Vagina (tissue), 2 donors: ENCODE results near the gene SLC6A1. TPM values are rescaled to one million over a fixed set of nuclear protein-coding genes. Genes with fewer than 3 reads are reported as not detected.
"Not testable (repeated sequence)": the region's sequence is repeated elsewhere in the genome, so short reads cannot be mapped to it uniquely, and the experiment has no call there.

Source experiments
- DNase-seq, 2 donors: peaks; one replicate each; pipeline ENCODE4 v3.0.0-alpha.2; 2017; ENCODE audit errors: extremely low spot score in 2 of 2
- H3K27ac ChIP-seq: fragments of 200-600 bp; sonication (generic); one replicate; pipeline ENCODE4 v1.5.1; 2019
- H3K27me3 ChIP-seq: fragments of 200-600 bp; sonication (generic); one replicate; pipeline ENCODE4 v1.5.1; 2019
- H3K36me3 ChIP-seq, 2 donors: fragments of 200-600 bp; sonication (generic); one replicate each; pipeline ENCODE4 v1.5.1; 2017 to 2019
- H3K4me1 ChIP-seq: fragments of 200-600 bp; sonication (generic); one replicate; pipeline ENCODE4 v1.5.1; 2019
- H3K4me3 ChIP-seq, 2 donors: fragments of 200-600 bp; sonication (generic); 1 replicate in 1 of 2; 2 replicates in 1 of 2; pipeline ENCODE4 v1.5.1; 2016 to 2019
- H3K9me3 ChIP-seq: fragments of 200-600 bp; sonication (generic); one replicate; pipeline ENCODE4 v1.5.1; 2019
- CTCF ChIP-seq, 3 experiments: fragments of 450-650 bp in 2 of 3; fragments of 200-600 bp in 1 of 3; sonication (generic) in 1 of 3; IDR thresholded peaks; one replicate each; pipeline ENCODE4 v1.5.1; 2017 to 2019; ENCODE audit warnings: antibody characterized with exemption in 3 of 3, mild to moderate bottlenecking in 2 of 3, moderate library complexity in 2 of 3
- POLR2A ChIP-seq, 2 donors: fragments of 450-650 bp; IDR thresholded peaks; one replicate each; pipeline ENCODE4 v1.6.1; 2017; ENCODE audit warnings: antibody characterized with exemption in 2 of 2, mild to moderate bottlenecking in 2 of 2, moderate library complexity in 2 of 2
- POLR2AphosphoS5 ChIP-seq, 2 donors: sonication (generic); formaldehyde crosslinking; IDR thresholded peaks; one replicate each; pipeline ENCODE4 v1.9.0; 2017; ENCODE audit warnings: antibody characterized with exemption in 2 of 2, mild to moderate bottlenecking in 2 of 2, low read depth in 1 of 2; ENCODE audit not compliant: insufficient read depth in 1 of 2
- intact Hi-C: fragments of 100-400 bp; cut with DNase I; formaldehyde crosslinking; loops from one replicate; pipeline ENCODE4 v1.15.1; 2023
- total RNA-seq: library from RNA; depleted of rRNA; stranded (reverse); fragments of >200 nt; gene quantifications from one replicate; pipeline ENCODE4 v1.2.3, GENCODE V29; 2016

Gene SLC6A1
- total RNA-seq, 1 donor from 2014 or later, result 2.0 TPM

GRCh38 chr3:11072631-11073030 lies 80.1 kb downstream of the SLC6A1 start:
- no peak for TF ChIP-seq POLR2AphosphoS5 (IDR thresholded peaks at IDR 0.05; ENCODE audit: insufficient read depth in 1 of 2, low read depth in 1 of 2)
- TF ChIP-seq POLR2A (IDR thresholded peaks at IDR 0.05), result no peak
- no peak for TF ChIP-seq CTCF (IDR thresholded peaks at IDR 0.05)
- Histone ChIP-seq H3K9me3 (peaks cover 3% of the 10 kb centered on the region), H3K36me3 (no peaks in the 10 kb centered on the region), H3K27me3 (no peaks in the 10 kb centered on the region), H3K4me1 (no peaks in the 10 kb centered on the region), H3K27ac (no peak overlapping the region), H3K4me3 (no peak overlapping the region)
- DNase-seq, result no peak
- intact Hi-C loops, result no loop called here

GRCh38 chr3:11074011-11074410 lies 81.5 kb downstream of the SLC6A1 start:
- Histone ChIP-seq H3K9me3 (no peaks in the 10 kb centered on the region), H3K27me3 (no peaks in the 10 kb centered on the region), H3K36me3 (no peaks in the 10 kb centered on the region), H3K4me1 (no peaks in the 10 kb centered on the region), H3K4me3 (no peak overlapping the region), H3K27ac (no peak overlapping the region)
- DNase-seq, result no peak
- no peak for TF ChIP-seq POLR2A (IDR thresholded peaks at IDR 0.05)
- no peak for TF ChIP-seq CTCF (IDR thresholded peaks at IDR 0.05)
- no peak for TF ChIP-seq POLR2AphosphoS5 (IDR thresholded peaks at IDR 0.05; ENCODE audit: insufficient read depth in 1 of 2, low read depth in 1 of 2)
- intact Hi-C loops, result no loop called here

- Histone ChIP-seq H3K9me3 (no peaks in the 10 kb centered on the region), H3K4me1 (no peaks in the 10 kb centered on the region), H3K36me3 (no peaks in the 10 kb centered on the region), H3K4me3 (no peak overlapping the region), H3K27me3 (no peaks in the 10 kb centered on the region), H3K27ac (no peak overlapping the region)
- no peak for DNase-seq
- TF ChIP-seq CTCF (IDR thresholded peaks at IDR 0.05) (no peak), POLR2AphosphoS5 (IDR thresholded peaks at IDR 0.05; ENCODE audit: insufficient read depth in 1 of 2, low read depth in 1 of 2) (no peak), POLR2A (IDR thresholded peaks at IDR 0.05) (no peak)
- intact Hi-C loops, result no loop called here
Measured at GRCh38 chr3:11074451-11074850, 81.9 kb downstream of the SLC6A1 start.

- H3K36me3 ChIP-seq, H3K27me3 ChIP-seq, H3K4me1 ChIP-seq, H3K9me3 ChIP-seq, DNase-seq, intact Hi-C loops, H3K4me3 ChIP-seq, H3K27ac ChIP-seq: not testable (repeated sequence)
Measured at GRCh38 chr3:11075122-11075521, 82.6 kb downstream of the SLC6A1 start.

- no peak for DNase-seq
- H3K4me3 ChIP-seq, result no peak overlapping the region
- H3K9me3 ChIP-seq, result no peaks in the 10 kb centered on the region
- H3K27ac ChIP-seq, result no peak overlapping the region
- no peaks in the 10 kb centered on the region for H3K36me3 ChIP-seq
- no peaks in the 10 kb centered on the region for H3K4me1 ChIP-seq
- intact Hi-C loops, result no loop called here
- H3K27me3 ChIP-seq, result no peaks in the 10 kb centered on the region
- TF ChIP-seq POLR2A (IDR thresholded peaks at IDR 0.05) (no peak), CTCF (IDR thresholded peaks at IDR 0.05) (no peak), POLR2AphosphoS5 (IDR thresholded peaks at IDR 0.05; ENCODE audit: insufficient read depth in 1 of 2, low read depth in 1 of 2) (no peak)
Measured at GRCh38 chr3:11076711-11077110, 84.2 kb downstream of the SLC6A1 start.

GRCh38 chr3:11077466-11077865 lies 84.9 kb downstream of the SLC6A1 start:
- DNase-seq, result no peak
- intact Hi-C loops, result no loop called here
- H3K27me3 ChIP-seq, result no peaks in the 10 kb centered on the region
- H3K36me3 ChIP-seq, result no peaks in the 10 kb centered on the region
- no peak overlapping the region for H3K4me3 ChIP-seq
- H3K27ac ChIP-seq, result no peak overlapping the region
- no peak for TF ChIP-seq CTCF (IDR thresholded peaks at IDR 0.05)
- no peak for TF ChIP-seq POLR2A (IDR thresholded peaks at IDR 0.05)
- TF ChIP-seq POLR2AphosphoS5 (IDR thresholded peaks at IDR 0.05; ENCODE audit: insufficient read depth in 1 of 2, low read depth in 1 of 2), result no peak
- no peaks in the 10 kb centered on the region for H3K9me3 ChIP-seq
- H3K4me1 ChIP-seq, result no peaks in the 10 kb centered on the region
